HG02938 (cell line): ENCODE results near the gene VIT.

Source experiments
- ATAC-seq: cut with Tn5 transposase; IDR thresholded peaks from one replicate; pipeline ENCODE4 v1.9.1; 2021; ENCODE audit warnings: mild to moderate bottlenecking, moderate library complexity; ENCODE audit not compliant: unreplicated experiment

The VIT gene

DNA sequence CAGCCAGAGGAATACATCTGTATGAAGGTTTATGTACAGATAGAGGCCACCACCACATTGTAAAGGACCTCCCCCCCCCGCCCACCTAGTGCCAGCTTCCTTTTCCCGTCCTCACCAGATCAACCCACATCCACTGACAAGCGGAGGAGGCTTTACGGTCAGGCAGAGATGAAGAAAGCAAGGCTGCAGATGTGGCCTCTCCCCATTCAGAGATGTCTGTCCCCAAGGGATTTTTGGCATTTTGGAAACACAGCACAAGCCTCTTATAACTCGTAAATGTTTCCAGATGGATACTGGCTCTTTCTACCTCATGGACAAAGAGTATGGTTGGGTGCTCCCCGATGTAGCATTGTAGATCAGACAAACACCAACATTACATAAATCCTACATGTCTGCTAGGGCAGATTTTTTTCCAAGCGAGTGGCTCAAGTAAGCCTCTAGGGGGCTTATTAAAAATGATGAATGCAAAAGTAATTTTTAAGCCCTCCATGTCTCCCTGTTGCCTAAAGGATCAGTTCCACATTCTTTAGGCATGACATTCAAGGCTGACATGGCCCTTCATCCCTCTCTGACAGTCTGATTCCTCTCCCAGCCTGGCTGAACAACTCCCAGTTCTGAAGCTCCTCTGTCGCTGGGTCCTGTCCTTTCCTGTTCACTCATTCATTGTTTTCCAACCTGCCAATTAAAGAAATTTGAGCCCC is 11.7 kb downstream of the VIT start:
- ATAC-seq = no peak

DNA sequence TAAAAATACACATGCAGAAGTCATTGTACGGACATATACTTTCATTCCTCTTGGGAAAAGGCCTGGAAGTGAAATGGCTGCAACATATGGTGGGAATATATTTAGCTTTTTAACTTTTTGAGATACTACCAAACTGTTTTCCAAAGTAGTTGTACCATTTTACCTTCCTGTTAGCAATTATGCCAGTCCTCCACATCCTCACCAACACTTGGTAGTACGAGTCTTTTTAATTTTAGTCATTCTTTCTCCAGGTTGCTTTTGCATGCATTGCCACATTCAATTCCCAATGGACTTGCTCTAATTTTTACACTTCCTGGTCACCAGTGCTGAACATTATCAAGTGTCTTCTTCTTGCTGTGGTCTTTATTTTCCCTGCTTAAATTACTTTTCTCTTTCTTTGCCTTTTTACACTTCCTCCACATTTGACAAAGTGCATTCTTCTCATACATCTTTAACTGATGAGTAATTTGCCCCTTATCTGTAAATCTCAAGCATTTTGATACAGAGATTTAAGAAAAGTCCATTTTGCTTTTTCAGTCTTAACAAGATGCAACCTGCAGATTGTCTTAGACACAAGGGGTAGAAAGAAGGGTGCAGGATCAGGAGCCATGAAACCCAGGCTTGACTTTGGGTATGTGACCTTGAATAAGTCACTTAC is 14.5 kb downstream of the VIT start:
- no peak for ATAC-seq

DNA sequence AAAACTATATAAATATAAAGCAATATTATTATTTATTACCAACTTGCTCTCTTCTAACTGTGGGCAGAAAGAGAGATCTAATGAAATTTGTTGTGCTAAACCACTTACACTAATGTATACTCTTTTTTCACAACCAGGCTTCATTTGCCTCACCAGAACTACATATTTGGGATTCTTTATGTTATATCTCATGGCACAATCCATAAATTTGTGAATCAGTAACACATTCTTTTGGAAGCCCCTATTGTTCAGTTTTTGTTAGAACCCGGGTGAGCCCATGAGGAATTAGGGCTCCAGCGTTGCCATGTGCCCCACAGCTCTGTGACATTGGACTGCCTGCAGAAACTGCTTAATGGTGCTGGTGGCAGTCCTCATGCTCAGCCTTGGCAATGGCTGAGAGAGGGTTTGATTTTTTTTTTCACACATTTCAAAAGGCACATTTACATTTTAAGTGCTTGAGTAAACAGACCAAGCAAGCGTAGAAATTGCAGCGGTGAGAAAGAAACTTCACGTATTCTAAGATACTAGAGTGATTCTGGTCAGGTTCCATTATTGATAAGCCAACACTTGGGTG is 15.3 kb downstream of the VIT start:
- ATAC-seq = no peak

GRCh38 chr2:36713310-36713709 is 16.8 kb downstream of the VIT start:
- no peak for ATAC-seq

GRCh38 chr2:36716111-36716510 is 19.6 kb downstream of the VIT start:
- ATAC-seq = no peak

DNA sequence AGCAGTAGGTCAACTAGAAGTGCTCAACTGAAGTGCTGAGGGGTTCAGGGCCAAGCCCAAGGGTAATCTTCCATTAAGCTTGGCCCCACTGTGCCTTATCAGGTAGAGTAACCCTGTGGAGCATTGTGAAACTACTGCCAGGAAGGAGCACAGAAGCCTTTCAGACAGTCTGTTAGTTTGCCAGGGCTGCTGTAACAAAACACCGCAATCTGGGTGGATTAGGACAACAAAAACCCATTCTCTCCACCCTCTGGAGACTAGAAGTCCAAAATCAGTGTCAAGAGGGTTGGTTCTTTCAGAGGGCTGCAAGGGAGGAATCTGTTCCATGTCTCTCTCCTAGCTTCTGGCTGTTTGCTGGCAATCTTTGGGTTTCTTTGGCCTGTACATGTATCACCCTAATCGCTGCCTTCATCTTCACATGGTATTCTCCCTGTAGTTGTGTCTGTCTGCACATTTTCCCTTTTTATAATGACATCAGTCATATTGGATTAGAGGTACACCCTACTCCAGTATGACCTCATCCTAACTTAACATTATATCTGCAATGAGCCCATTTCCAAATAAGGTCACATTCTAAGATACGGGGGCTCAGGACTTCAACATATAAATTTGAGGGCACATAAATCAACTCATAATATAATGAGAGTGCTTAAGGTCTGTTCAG is 21.2 kb downstream of the VIT start:
- ATAC-seq = no peak

DNA sequence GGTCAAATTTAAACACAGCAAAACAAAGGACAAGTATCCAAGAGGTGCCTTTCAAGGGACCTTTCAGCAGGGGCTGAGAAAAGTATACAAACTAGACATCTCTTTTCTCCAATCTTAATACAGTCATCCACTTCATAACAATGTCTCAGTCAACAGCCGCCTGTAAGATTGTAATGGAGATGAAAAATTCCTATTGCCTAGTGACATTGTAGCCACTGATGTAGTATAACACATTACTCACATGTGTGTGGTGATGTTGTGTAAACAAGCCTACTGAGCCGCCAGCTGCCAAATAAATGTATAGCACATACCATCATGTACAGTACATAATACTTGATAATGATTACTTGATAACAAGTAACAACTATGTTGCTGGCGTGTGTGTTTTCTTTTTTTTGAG is 31.0 kb downstream of the VIT start:
- ATAC-seq = no peak

- no peak for ATAC-seq
Measured at GRCh38 chr2:36729067-36729466, 32.6 kb downstream of the VIT start.

GRCh38 chr2:36731941-36732672 is 35.6 kb downstream of the VIT start:
- no peak for ATAC-seq

DNA sequence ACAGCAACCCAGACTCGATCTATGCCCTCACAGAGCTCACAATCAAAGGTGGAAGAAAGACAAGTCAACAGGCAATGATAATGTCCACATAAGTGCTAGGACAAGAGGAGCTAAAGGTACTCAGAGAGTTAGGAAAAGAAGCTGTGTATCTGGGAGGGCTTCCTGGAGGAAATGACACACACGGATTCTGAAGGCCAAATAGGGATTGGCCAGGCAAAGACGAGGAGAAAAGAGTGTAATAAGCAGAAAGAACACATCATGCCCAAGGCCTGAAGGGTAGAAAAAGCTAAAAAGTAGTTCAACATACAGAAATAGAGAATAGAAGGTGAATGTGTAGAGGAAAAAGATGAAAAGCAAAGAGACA is 36.1 kb downstream of the VIT start:
- no peak for ATAC-seq

DNA sequence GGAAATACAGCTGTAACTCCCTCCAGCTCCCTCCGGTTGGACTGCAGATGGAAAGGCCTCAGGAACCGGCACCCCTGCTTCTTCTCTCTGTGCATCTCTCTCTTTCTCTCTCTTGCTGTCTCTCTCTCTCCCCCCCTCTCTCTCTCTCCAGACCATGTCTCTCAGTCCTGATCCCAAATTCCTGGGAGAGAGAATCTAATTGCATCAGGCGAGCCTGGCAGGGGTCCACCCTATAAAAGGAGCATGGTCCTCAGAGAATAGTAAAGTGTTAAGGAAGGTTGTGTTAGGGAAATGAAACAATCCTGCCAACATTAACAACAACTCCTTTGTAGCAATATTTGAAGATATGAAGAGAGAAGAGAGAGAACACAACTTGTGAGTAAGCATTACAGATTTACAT is 36.7 kb downstream of the VIT start:
- ATAC-seq = no peak

- no peak for ATAC-seq
Measured at GRCh38 chr2:36734304-36734703, 37.8 kb downstream of the VIT start.

GRCh38 chr2:36737131-36737750 is 40.7 kb downstream of the VIT start:
- no peak for ATAC-seq

DNA sequence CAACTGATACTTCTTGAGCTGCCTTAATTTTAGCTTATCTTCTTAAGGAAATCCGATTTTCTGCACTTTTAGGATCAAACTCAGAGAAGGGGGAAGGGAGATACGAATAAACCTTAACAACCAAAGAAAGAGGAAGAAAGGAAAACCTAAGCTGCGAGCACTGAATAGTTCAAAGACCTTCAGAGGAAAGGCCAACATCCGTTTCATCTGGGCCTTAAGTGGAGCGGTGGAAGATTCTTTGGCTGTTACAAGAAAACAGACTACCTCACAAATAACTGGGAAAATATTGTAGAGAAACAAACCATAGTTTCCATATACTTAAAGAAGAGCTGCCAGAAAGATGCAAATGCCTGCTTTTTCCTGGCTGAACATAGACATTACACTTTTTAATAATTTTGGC is 43.6 kb downstream of the VIT start:
- ATAC-seq = no peak

DNA sequence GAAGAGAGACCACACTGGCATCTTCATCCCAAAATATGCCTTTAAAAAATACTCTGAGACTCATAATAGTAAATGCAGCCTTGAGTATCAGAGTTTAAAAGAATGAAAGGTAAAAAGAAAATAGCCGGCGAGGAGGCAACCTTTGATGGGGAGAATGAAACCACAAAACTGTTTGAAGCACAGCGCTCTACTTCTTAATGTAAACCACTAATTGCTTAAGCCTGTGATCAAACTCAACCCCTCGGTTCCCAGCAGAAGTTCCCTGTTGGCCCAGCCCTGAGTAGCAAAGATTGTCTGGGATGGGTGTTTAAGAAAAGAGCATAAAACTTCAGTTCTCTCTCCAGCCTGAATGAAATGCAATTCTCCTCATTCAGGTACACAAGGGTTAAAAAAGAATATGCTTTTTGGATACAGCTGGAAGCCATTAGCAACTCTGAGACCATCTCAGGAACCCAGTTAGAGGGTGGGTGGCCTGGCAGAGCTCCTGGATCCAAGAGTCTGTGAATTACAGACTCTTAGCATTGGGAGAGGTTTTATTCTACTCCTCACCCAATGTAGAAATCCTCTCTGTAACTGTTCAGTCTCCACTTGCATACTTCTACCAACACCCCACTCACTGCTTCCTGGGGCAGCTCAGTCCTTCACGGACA is 44.8 kb downstream of the VIT start:
- no peak for ATAC-seq

DNA sequence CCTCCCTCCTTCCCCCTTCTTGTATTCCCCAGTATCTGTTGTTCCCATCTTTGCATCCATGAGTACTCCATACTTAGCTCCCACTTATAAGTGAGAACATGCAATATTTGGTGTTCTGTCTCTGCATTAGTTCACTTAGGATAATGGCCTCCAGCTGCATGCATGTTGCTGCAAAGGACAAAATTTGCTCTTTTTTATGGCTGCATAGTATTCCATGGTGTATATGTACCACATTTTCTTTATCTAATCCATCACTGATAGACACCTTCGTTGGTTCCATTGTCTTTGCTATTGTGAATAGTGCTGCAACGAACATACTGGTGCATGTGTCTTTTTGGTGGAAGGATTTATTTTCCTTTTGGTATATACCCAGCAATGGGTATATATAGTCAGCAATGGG is 47.4 kb downstream of the VIT start:
- ATAC-seq = no peak

GRCh38 chr2:36748166-36748565 is 51.7 kb downstream of the VIT start:
- no peak for ATAC-seq

- no peak for ATAC-seq
Measured at GRCh38 chr2:36750101-36750500, 53.6 kb downstream of the VIT start.

- no peak for ATAC-seq
Measured at GRCh38 chr2:36753706-36754221, 57.3 kb downstream of the VIT start.

GRCh38 chr2:36754578-36754977 is 58.1 kb downstream of the VIT start:
- ATAC-seq = no peak
